Stimulated activated memory B cell treated with anti-CD40 and anti-IgM and Interleukin-4, amounts not matched to agents 10 μg/mL and 1 μg/mL and 100 μg/mL, for 72 hours (primary cell): Measurements from ENCODE around the gene SPTBN4.
A peak's percentile ranks its signal among the peaks of the same experiment; 100 is the strongest.

Experiments
- ATAC-seq: fragments of 150-1000 bp; cut with Tn5 transposase; 2 replicates; pipeline ENCODE4 v1.10.0; 2021
- H3K27ac Mint-ChIP-seq: one replicate; pipeline ENCODE4 v1.8.0; 2022; ENCODE audit warnings: mild to moderate bottlenecking, mixed read lengths
- H3K27me3 Mint-ChIP-seq: one replicate; pipeline ENCODE4 v1.8.0; 2022; ENCODE audit warnings: mixed read lengths
- H3K36me3 Mint-ChIP-seq: one replicate; pipeline ENCODE4 v1.8.0; 2022; ENCODE audit warnings: mixed read lengths
- H3K4me1 Mint-ChIP-seq: one replicate; pipeline ENCODE4 v1.8.0; 2022; ENCODE audit warnings: mixed read lengths
- H3K4me3 Mint-ChIP-seq: one replicate; pipeline ENCODE4 v1.8.0; 2022; ENCODE audit warnings: mild to moderate bottlenecking, moderate library complexity, mixed read lengths
- H3K9me3 Mint-ChIP-seq: one replicate; pipeline ENCODE4 v1.8.0; 2022; ENCODE audit warnings: mixed read lengths

Gene SPTBN4

DNA sequence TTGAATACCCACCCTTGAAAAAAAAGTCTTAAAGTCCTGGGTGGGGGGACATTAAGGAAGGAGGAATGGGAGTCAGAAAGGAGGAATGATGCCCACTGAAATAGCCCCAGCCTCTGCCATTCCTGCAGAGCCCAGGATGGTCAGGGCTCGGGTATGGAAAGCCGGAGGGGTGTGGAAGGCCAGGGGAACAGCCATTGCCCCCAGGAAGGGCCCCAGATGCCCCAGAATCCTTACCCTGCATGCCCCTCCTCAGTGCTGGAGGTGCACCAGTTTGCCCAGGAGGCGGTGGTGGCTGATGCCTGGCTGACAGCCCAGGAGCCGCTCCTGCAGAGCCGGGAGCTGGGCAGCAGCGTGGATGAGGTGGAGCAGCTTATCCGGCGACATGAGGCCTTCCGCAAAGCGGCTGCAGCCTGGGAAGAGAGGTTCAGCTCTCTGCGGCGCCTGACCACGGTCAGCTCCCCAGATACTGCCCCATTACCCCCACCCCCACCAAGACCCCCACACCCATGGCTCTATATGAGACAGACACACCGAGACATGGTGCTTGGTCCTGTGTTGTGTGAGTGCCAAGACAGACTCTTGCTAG, 99.2 kb downstream of the SPTBN4 start:
- H3K27me3 Mint-ChIP-seq: peaks cover 51% of the 10 kb centered on the region
- no peak overlapping the region for H3K4me3 Mint-ChIP-seq

DNA sequence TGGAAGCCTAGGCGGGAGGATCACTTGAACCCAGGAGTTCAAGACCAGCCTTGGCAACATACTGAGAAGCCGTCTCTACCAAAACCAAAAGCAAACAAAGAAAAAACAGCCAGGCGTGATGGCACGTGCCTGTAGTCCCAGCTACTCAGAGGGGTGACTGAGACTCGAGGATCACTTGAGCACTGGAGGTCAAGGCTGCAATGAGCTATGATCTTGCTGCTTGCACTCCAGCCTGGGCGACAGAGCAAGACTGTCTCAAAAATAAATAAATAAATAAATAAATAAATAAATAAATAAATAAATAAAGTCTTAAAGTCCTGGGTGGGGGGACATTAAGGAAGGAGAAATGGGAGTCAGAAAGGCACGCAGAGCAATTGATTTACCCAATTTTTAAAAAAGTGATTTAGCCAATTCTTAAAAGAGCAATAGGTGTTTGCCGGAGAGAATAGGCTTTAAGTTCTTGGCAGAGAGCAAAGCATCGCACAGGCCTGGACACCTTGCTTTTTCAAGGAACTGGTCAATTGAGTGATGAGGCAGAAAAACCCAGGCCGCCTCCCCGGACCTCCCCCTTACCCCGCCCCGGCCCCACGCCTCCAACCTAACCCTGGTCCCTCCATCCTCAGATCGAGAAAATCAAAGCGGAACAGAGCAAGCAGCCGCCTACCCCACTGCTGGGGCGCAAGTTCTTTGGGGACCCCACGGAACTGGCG, 100.4 kb downstream of the SPTBN4 start:
- ATAC-seq: no peak
- H3K4me3 Mint-ChIP-seq: peak overlapping the region; percentile 56
- H3K4me1 Mint-ChIP-seq: peaks cover 28% of the 10 kb centered on the region
- H3K9me3 Mint-ChIP-seq: peaks cover 3% of the 10 kb centered on the region
- H3K27ac Mint-ChIP-seq: no peak overlapping the region
- H3K27me3 Mint-ChIP-seq: peaks cover 39% of the 10 kb centered on the region
- no peaks in the 10 kb centered on the region for H3K36me3 Mint-ChIP-seq

More for the DNA sequence above, 99.2 kb downstream of the SPTBN4 start:
- H3K9me3 Mint-ChIP-seq: peaks cover 3% of the 10 kb centered on the region
- no peak overlapping the region for H3K27ac Mint-ChIP-seq
- H3K4me1 Mint-ChIP-seq: peaks cover 28% of the 10 kb centered on the region
- H3K36me3 Mint-ChIP-seq: no peaks in the 10 kb centered on the region
- ATAC-seq: no peak

DNA sequence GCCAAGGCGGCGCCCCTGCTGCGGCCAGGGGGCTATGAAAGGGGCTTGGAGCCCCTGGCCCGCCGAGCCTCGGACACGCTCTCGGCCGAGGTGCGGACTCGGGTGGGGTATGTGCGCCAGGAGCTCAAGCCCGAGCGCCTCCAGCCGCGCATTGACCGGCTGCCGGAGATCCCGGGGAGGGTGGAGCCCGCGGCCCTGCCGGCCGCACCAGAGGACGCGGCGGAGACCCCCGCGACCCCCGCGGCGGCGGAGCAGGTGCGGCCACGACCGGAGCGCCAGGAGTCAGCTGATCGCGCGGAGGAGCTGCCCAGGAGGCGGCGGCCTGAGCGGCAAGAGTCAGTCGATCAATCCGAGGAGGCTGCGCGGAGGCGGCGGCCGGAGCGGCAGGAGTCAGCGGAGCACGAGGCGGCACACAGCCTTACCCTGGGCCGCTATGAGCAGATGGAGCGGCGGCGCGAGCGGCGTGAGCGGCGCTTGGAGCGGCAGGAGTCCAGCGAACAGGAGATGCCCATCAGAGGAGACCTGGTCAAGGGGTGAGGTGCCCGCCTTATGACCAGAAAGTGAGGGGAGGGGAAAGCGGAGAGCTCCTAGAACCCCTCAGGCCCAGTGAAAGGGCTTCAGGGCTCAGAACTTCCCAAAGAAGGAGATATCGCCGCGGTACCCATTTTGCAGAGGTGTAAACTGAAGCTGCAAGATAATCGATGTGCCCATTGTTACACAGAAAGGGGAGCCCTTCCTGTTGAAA, 101.1 kb downstream of the SPTBN4 start:
- peaks cover 36% of the 10 kb centered on the region for H3K27me3 Mint-ChIP-seq
- no peaks in the 10 kb centered on the region for H3K36me3 Mint-ChIP-seq
- no peak for ATAC-seq

DNA sequence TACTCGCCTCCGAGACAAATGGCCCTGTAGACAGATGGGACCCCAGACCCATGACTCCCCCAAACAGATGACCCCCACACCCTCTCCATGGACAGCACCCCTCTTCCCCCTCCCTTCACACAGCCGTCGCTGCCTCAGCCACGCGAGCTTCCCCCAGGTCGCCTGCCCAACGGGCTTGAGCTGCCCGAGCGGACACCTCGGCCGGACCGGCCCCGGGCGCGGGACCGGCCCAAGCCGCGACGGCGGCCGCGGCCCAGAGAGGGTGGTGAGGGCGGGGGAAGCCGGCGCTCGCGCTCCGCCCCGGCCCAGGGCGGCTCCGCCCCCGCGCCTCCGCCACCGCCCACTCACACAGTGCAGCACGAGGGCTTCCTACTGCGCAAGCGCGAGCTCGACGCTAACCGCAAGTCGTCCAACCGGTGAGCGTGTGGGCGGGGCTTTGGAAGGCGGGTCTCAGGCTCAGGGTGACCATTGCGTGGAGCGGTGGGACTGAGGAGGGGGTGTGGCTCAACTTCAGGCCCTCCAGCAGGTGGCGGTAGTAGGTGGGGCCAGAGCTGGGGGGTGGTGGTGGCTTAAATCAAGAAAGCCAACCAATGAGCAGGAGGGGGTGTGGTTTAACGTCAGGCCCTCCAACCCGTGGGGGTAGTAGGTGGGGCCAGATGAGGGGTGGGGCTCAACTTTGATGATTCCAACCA, 103.7 kb downstream of the SPTBN4 start:
- H3K4me1 Mint-ChIP-seq: peaks cover 28% of the 10 kb centered on the region
- peak; percentile 97 for ATAC-seq
- H3K4me3 Mint-ChIP-seq: peak overlapping the region; percentile 68
- H3K36me3 Mint-ChIP-seq: no peaks in the 10 kb centered on the region
- peaks cover 3% of the 10 kb centered on the region for H3K9me3 Mint-ChIP-seq
- H3K27ac Mint-ChIP-seq: peak overlapping the region; percentile 25
- H3K27me3 Mint-ChIP-seq: peaks cover 16% of the 10 kb centered on the region

More for the DNA sequence above, 101.1 kb downstream of the SPTBN4 start:
- Mint-ChIP-seq H3K4me3 (peak overlapping the region; percentile 56), H3K27ac (no peak overlapping the region), H3K4me1 (peaks cover 28% of the 10 kb centered on the region), H3K9me3 (peaks cover 3% of the 10 kb centered on the region)

DNA sequence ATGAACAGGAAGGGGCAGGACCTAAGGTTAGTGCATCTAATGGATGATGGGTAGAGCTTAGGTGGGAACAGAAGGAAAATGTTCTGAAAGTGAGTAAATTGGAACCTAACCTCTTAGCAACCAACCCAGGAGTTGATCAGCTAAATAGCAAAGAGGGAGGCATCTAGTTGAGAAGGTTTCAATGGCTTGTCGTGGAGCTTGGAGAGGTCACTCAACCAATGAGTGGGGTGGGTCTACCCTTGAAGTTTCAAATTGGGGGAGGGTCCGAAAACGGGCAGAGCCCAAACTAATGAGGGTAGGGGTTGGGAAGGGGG, 104.2 kb downstream of the SPTBN4 start:
- peak overlapping the region; percentile 25 for H3K27ac Mint-ChIP-seq

DNA sequence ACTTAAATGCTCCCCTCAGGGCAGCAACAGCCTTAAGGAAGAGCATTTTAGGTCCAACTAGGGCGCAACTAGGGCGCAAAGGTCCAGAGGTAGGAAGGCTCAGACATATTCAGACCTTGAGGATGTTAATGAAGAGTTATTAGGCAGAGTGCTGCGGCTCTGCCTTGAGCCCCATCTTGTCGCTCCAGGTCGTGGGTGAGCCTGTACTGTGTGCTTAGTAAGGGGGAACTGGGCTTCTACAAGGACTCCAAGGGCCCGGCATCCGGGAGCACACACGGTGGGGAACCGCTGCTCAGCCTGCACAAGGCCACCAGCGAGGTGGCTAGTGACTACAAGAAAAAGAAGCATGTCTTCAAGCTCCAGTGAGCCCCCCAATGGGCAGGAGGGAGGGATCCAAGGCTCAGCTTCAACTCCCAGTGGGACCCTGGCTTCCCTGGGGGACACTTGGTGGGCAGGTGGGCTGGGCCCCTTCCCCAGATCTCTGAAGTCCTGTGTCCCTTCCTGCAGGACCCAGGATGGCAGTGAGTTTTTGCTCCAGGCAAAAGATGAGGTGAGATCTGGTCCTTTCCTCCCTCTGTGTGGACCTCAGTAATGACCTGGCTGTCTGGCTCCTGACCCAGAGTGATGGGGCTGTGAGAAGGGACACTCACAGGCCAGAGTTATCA, 105.2 kb downstream of the SPTBN4 start:
- H3K27ac Mint-ChIP-seq: peak overlapping the region; percentile 36
- H3K27me3 Mint-ChIP-seq: peaks cover under 1% of the 10 kb centered on the region
- H3K4me3 Mint-ChIP-seq: no peak overlapping the region

More for the DNA sequence above, 104.2 kb downstream of the SPTBN4 start:
- ATAC-seq: no peak
- Mint-ChIP-seq H3K4me1 (peaks cover 32% of the 10 kb centered on the region), H3K9me3 (peaks cover 3% of the 10 kb centered on the region), H3K27me3 (peaks cover 11% of the 10 kb centered on the region), H3K36me3 (no peaks in the 10 kb centered on the region), H3K4me3 (peak overlapping the region; percentile 62)

DNA sequence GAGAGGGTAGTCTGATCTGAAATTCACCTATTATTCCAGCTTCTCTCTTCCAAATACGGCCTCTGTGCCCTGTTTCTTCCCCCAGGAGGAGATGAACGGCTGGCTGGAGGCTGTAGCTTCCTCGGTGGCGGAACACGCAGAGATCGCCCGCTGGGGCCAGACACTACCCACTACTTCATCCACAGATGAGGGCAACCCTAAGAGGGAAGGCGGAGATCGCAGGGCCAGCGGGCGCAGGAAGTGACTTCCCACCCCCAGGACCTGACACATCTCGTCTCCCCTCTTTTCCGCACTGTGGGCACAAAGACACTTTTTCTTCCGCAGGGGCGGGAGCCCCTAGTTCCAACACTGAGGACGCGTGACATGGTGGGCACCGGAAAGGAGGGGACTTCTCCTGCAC, 108.5 kb downstream of the SPTBN4 start:
- no peaks in the 10 kb centered on the region for H3K27me3 Mint-ChIP-seq

More for the DNA sequence above, 105.2 kb downstream of the SPTBN4 start:
- Mint-ChIP-seq H3K36me3 (no peaks in the 10 kb centered on the region), H3K4me1 (peaks cover 34% of the 10 kb centered on the region), H3K9me3 (peaks cover 3% of the 10 kb centered on the region)
- no peak for ATAC-seq

DNA sequence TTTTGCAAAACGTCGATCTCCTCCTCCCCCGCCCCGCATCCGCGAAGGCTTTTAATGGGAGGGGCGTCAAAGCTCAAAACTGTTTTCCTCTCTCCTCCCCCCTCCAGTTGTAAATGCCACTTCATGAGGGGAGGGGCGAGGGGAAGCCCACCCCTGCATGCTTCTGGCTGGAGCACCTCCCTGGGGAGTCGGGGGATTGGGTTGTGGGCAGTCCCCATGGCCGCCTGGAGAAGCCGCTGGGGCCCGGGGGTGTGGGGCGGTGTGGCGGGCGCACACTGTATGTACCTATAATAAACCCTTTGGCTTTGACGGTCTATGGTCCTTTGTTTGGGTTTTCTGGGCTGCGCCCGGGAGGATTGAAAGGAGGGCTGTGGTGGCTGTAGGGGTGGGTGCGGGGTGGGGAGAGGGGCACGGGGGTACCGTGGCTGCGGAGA, 109.4 kb downstream of the SPTBN4 start:
- Mint-ChIP-seq H3K27me3 (no peaks in the 10 kb centered on the region), H3K27ac (peak overlapping the region; percentile 58), H3K4me3 (peak overlapping the region; percentile 80), H3K9me3 (no peaks in the 10 kb centered on the region), H3K4me1 (peaks cover 44% of the 10 kb centered on the region), H3K36me3 (peaks cover 24% of the 10 kb centered on the region)
- ATAC-seq: peak; percentile 56

More for the DNA sequence above, 108.5 kb downstream of the SPTBN4 start:
- ATAC-seq: no peak
- Mint-ChIP-seq H3K4me1 (peaks cover 43% of the 10 kb centered on the region), H3K36me3 (peaks cover 16% of the 10 kb centered on the region), H3K27ac (no peak overlapping the region), H3K9me3 (peaks cover 3% of the 10 kb centered on the region), H3K4me3 (no peak overlapping the region)

DNA sequence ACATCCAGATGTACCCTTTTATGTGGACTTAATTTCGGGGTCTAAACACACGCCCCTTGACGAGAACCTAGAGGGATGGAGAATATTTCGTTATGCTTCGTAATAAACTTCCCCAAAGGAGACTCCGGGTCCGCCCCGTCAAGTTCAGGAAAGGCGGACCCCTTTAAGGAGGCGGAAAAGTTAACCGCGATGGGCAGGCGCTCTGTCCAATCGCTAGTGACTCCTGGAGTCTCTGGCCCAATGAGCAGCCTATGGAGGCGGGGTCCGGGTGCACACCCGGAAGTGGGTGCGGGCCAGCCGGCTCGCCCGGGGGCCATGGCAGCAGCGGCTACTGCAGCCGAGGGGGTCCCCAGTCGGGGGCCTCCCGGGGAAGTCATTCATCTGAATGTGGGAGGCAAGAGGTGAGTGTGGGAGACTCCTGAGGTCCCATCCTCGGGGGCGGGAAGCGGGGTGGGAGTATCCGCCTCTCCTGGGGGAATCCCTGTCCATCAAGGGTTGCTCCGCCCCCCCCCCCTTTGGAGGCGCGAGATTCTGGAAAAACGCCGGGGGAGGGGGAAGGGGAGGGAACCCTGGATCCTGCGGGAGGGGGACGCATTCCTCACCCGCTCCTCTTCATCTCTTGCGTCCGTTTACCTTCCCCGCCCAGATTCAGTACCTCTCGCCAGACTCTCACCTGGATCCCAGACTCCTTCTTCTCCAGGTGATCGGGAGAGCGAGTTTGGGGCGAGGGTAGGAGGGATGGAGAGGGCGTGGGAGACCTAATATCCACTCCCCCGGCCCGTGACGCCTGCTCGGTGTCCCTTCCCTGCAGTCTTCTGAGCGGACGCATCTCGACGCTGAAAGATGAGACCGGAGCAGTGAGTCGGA, 110.0 kb downstream of the SPTBN4 start, which contains the start of gene SHKBP1:
Gene SHKBP1 (plus strand): TSS at position 289 of the 867 bp plus-strand sequence. CDS start 27 bp downstream, at position 316.
- H3K36me3 Mint-ChIP-seq: peaks cover 31% of the 10 kb centered on the region
- H3K4me1 Mint-ChIP-seq: peaks cover 40% of the 10 kb centered on the region
- H3K4me3 Mint-ChIP-seq: peak within 1 kb of the TSS; percentile 80
- peak within 1 kb of the TSS; percentile 58 for H3K27ac Mint-ChIP-seq
- H3K27me3 Mint-ChIP-seq: no peaks in the 10 kb centered on the region
- ATAC-seq: peak; percentile 98
- H3K9me3 Mint-ChIP-seq: no peaks in the 10 kb centered on the region

DNA sequence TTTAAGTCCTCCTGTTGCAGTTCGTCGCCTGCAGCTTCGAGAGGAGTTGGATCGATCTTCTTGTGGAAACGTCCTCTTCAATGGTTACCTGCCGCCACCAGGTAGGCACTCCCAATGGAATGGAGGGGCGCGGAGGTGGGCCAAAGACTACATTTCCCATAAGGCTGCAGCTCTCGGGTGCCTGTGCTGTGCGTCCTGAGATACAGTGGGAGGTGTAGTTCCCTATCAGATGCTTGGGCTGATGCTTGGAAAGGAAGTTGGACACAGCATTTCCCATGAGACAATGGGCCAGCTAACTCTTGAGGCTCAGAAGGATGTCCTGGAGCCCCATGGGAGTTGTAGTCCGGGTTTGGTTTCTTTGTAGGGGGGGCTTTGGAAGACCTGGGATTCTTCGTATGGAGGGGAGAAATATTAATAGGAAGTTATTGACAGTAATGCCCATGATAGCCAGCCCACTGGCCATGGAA, 111.7 kb downstream of the SPTBN4 start:
- Mint-ChIP-seq H3K27me3 (no peaks in the 10 kb centered on the region), H3K9me3 (no peaks in the 10 kb centered on the region), H3K36me3 (peaks cover 47% of the 10 kb centered on the region), H3K4me1 (peaks cover 40% of the 10 kb centered on the region), H3K4me3 (peak overlapping the region; percentile 80), H3K27ac (peak overlapping the region; percentile 58)
- ATAC-seq: no peak

DNA sequence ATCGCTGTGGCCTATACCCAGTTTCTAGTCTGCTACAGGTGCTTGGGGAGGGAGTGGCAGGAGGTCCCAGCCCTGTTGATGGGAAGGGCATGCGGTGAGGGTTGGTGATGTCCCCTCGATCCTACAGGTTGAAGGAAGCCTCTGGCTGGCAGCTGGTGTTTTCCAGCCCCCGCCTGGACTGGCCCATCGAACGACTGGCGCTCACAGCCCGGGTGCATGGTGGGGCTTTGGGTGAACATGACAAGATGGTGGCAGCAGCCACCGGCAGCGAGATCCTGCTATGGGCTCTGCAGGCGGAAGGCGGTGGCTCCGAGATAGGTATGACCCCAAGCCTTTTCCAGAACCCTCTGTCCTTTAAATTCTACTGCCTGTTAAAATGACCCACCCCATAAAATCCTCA, 113.8 kb downstream of the SPTBN4 start:
- H3K36me3 Mint-ChIP-seq: peaks cover 62% of the 10 kb centered on the region
- ATAC-seq: no peak
- H3K9me3 Mint-ChIP-seq: no peaks in the 10 kb centered on the region
- H3K27me3 Mint-ChIP-seq: no peaks in the 10 kb centered on the region
- H3K27ac Mint-ChIP-seq: peak overlapping the region; percentile 27
- H3K4me3 Mint-ChIP-seq: no peak overlapping the region
- peaks cover 56% of the 10 kb centered on the region for H3K4me1 Mint-ChIP-seq

DNA sequence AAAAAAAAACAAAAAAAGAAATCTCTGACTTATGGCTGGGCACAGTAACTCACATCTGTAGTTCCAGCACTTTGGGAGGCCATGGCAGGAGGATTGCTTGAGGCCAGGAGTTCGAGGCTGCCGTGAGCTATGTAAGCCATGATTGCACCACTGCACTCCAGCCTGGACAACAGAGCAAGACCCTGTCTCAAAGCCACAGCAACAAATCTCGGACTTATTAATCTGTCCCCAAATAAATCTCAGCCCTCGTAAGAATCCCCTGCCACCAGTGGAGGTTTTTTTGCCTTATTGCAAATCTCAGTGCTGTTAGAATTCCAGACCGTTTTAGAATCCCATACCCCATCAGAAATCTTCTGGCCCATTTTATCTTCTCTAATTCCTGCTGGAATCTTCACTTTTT, 114.7 kb downstream of the SPTBN4 start:
- H3K36me3 Mint-ChIP-seq: peaks cover 71% of the 10 kb centered on the region
- no peak overlapping the region for H3K4me3 Mint-ChIP-seq
- H3K4me1 Mint-ChIP-seq: peaks cover 58% of the 10 kb centered on the region
- H3K27me3 Mint-ChIP-seq: no peaks in the 10 kb centered on the region
- no peak for ATAC-seq
- H3K9me3 Mint-ChIP-seq: no peaks in the 10 kb centered on the region
- no peak overlapping the region for H3K27ac Mint-ChIP-seq

DNA sequence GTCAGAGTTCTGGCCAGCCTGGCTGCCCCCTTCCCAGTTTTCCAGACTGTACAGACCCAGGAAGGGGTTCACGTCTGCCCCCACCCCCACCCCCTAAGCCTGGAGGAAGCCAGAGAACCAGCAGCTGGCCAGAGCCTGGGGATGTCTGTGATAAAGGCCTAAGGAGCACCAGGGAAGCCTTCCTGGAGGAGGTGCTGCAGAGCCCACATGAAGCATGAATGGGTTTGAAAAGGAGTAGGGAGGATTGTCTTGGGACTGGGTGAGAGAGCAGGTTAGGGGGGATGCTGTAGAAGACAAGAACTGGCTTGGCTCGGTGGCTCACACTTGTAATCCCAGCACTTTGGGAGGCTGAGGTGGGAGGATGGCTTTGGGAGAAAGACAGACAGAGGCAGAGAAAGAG, 115.7 kb downstream of the SPTBN4 start:
- Mint-ChIP-seq H3K4me3 (no peak overlapping the region), H3K27ac (no peak overlapping the region), H3K4me1 (peaks cover 57% of the 10 kb centered on the region), H3K36me3 (peaks cover 79% of the 10 kb centered on the region), H3K9me3 (no peaks in the 10 kb centered on the region), H3K27me3 (no peaks in the 10 kb centered on the region)
- ATAC-seq: no peak

DNA sequence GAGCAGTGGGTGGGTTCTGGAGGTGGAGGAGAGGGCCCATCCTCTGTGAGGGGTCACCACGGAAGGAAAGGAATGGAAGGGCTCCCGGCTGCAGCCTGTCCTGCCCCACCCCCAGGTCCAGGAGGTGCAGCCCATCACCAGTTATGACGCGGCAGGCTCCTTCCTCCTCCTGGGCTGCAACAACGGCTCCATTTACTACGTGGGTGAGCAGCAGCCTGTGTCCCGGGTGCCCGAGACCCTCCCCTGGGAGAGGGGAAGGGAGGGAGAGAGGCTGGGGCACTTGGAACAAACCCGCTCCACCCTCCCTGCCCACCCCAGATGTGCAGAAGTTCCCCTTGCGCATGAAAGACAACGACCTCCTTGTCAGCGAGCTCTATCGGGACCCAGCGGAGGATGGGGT, 116.5 kb downstream of the SPTBN4 start:
- Mint-ChIP-seq H3K4me3 (no peak overlapping the region), H3K27ac (peak overlapping the region; percentile 35), H3K27me3 (no peaks in the 10 kb centered on the region), H3K4me1 (peaks cover 49% of the 10 kb centered on the region), H3K9me3 (no peaks in the 10 kb centered on the region), H3K36me3 (peaks cover 79% of the 10 kb centered on the region)
- ATAC-seq: no peak
